GM18907 (cell line): ENCODE data around the gene GAL3ST2.
A peak's percentile ranks its signal among the peaks of the same experiment; 100 is the strongest.

Experiments used
- ATAC-seq: cut with Tn5 transposase; IDR thresholded peaks from one replicate; pipeline ENCODE4 v1.9.1; 2021; ENCODE audit warnings: mild to moderate bottlenecking, moderate library complexity; ENCODE audit not compliant: unreplicated experiment

Gene GAL3ST2

DNA sequence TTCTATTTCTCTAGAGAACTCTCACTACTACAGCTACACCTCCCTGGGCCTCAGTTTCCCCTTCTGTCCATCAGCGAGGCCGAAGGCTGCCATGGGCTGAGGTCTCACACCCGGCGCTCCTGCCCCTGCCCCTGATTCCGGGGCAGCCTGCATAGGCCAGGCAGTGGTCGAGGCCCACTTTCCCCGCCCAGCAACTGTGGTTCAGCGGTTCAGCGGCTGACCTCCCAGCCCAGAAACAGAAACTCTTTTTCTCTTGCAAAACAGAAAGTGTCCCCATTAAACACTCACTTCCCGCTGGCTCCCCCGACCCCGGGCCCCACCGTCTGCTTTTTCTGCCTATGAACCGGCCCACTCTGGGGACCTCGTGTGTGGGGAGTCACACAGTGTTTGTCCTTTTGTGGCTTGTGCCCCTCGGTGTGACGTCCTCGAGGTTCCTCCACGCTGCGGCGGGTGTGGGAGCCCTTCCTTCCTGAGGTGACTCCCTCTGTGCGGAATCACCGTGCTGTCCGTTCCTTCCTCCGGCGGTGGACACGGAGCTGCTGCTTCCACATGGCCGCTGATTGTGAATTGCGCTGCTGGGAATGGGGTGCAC, 66.1 kb downstream of the GAL3ST2 start:
- no peak for ATAC-seq

DNA sequence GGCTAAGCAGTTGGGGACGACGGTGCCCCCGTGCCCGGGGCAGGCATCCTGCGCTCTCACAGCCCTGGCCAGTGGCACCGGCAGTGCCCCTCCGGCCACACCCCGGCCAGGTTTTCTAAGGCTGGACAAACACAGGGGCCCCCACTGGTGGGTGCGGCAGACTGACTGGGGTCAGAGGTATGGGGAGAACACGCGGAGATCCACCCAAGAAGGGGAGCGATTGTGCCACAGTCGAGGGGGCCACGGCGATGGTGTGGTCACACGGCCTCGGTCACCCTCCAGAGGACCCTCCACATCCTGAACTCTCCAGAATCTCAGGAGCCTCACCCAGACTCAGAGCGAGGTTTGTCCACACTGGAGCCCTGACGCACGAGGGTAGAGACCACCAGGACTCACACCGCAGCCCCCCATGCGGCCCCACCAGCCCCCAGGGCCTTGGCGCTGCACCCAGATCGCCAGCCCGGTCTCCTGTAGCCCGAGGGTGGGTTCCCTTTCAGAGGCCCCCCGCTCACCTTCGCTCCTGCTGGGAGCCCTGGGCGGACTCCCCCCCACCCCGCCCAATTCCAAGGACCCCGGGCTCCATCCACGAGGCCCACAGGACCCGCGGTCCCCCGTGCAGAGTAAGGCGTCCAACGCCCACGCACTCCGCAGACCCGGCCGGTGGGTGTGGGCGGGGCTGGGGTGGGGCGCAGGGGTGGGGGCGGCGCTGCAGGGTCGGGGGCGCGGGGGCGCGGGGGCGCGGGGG, 66.9 kb downstream of the GAL3ST2 start:
- ATAC-seq, result peak; percentile 11

DNA sequence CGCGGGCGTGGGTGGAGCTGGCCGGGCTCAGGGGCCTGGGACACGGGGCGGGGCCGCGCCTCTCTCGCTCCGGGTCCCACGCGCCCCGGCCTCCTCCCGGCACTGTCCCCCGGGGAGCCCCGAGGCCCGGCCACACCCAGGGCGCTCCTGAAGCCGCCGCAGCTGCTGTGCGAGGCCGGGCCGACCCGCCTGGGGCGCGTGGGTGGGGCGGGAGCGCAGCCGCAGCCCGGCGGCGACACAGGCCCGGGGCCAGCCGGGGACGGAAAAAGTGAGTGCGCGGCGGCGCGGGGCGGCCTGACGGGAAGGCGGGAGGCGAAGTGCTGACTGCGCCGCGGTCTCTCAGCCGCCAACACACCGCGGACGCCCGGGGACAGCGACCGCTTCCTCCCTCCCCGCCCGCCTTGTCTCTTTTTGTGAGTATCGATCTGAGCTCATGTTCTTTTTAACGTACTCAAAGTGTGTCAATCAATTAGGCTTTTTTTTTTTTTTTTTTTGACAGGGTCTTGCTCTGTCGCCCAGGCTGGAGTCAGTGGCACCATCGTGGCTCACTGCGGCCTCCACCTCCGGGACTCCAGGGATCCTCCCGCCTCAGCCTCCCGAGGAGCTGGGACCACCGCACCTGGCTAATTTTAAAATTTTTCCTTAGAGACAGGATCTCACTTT, 67.6 kb downstream of the GAL3ST2 start:
- ATAC-seq, result peak; percentile 65

DNA sequence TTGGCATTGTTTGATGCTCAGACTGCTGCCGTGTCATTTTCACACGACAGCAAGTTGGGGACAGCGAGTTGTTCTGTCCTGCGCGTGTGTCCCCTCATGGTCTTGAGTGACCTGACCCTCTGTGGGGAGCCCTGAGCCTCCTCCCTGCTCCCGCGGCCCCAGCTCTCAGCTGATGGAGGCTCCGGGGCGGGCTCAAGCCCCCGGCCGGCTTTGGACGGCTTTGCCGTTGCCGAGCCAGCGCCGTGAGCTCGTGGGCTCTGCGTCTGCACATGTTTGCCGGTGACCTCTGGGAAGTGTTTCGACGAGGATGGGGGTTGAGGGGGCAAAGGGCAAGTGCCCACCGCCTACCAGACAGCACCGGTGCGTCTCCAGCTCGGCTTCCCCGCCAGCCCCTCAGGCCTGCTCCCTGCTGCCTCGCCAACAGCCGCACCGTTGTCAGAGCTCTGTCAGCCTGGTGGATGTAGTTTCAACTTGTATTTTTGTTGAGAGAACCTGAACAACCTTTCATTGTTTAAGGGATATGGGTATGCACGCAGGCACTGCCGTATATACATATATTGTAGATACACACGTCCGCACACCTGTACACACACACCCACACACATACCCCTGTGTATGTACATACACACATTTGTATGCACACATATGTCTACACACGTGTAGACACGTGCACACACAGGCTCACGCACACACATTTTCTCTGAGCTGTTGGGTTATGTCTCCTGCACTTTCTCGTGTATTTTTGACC, 68.4 kb downstream of the GAL3ST2 start:
- no peak for ATAC-seq

DNA sequence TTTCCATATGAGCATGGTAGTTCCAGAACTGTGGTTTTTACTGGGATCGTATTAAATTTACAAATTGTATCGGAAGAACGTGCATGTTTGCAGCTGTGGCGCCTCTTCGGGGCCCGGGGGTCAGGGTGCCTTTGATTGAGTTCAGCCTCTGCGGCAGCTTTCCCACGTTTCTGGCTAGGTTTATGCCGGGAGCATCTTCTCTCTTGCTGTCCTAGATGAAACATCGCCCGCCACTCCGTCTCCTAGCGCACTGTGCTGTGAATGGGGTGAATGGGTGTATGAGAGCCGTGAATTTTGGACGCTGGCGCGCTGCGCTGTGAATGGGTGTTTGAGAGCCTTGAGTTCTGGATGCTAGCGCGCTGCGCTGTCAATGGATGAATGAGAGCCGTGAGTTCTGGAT, 69.8 kb downstream of the GAL3ST2 start:
- no peak for ATAC-seq

DNA sequence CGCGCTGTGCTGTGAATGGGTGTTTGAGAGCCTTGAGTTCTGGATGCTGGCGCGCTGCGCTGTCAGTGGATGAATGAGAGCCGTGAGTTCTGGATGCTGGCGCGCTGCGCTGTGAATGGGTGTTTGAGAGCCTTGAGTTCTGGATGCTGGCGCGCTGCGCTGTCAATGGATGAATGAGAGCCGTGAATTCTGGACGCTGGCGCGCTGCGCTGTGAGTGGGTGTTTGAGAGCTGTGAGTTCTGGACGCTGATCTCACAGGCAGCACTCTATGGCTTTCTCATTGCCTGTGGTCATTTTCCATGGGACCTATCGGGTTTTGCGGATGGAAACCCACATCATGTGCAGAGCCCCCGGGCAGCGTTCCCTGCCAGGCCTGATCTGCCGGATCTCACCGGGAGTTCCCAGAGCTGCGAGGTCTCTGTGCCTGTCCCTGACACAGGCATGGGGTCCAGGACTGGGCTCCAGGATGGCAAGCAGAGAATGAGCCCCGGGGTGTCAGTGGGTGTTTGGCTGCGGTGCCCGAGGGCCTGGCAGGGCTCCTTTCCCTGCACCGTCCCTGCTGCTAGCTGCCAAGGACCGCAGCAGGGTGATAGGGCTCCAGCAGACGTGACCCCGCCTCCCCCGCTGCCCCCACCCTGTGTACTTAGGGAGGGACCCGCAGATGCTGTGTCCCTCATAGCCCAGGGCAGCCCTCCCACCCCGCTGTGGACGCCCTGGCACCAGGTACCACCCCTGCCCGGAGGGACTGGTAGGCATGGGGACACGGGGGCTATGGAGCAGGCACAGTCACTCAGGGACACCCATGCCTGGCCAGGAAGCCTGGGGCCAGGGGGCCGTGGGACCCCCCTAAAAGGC, 72.4 kb downstream of the GAL3ST2 start:
- ATAC-seq, result no peak

DNA sequence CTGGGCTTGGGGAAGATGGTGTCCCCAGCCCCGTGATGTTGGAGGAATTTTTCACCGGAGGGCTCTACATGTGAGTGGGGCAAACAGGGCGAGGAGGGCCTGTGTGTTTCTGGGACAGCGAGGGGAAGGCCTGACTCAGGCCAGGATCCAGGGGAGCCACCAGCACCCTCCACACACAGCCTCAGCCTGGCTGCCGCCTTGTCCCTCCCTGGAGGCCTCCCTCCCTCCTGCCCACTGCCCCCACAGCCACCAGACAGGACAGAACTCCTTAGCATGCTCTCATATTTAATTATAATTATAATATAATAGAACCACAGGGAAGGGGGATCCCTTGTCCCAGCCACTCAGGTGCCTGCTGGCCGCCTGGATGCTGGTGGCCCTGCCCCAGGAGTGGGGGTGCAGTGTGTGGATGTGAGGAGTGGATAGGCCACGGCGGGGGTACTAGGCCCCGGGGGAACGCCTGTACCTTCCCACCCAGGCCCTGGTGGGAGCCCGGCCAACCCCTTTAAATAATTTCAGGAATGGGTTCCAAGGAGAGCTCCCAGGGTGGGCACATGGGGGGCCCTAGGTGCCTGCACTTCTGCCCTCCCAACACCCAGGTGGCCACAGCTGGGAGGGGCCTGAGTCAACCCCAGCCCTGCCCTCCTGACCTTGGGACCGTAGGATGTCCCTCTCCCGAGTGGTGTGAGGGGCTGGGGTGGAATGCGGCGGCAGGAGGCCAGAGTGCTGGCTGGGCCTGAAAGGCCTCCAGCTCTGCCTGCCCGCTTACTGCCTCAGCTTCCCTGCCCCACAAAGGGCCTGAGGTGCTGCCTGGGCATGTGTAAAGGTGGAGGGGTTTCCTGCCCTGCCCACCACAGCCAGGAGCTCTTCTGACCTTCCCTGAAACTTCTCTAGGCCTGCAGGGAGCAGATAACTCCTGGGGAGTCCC, 73.3 kb downstream of the GAL3ST2 start:
- ATAC-seq, result no peak

DNA sequence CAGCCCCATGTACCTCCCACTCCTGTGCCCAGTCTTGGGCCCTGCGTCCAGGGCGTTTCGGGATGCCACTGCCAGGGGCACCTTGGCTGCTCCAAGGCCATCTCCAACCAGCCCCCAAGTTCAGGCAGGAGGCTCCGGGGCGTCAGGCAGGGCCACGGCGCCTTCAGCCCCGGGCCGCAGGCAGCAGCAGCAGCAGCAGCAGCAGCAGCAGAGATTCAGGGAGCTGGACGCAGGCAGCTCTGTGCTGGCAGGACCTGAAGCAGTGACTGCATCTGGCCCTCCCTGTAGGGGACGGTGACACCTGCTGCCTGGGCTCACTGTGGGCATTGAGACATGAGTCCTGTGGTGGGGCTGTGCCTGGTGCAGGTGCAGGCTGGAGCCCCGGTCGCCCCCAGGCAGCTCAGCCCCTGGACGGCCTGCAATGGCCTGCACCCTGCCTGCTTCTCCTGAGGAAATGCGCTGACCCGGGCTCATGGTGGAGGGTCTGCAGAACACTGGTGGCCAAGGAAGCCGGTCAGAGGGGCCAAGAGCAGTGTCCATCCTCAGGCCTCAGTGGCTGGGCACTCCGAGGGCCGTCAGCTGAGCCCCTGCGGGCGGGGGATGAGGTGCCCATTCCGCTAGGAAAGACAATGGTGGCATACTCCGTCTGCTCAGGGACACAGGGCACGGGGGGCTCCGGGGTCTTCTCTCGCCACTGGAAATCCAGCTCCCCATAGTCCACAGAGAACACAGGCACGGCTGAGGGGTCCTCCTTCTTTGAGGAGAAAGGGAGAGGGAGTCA, 74.1 kb downstream of the GAL3ST2 start:
- ATAC-seq, result no peak

DNA sequence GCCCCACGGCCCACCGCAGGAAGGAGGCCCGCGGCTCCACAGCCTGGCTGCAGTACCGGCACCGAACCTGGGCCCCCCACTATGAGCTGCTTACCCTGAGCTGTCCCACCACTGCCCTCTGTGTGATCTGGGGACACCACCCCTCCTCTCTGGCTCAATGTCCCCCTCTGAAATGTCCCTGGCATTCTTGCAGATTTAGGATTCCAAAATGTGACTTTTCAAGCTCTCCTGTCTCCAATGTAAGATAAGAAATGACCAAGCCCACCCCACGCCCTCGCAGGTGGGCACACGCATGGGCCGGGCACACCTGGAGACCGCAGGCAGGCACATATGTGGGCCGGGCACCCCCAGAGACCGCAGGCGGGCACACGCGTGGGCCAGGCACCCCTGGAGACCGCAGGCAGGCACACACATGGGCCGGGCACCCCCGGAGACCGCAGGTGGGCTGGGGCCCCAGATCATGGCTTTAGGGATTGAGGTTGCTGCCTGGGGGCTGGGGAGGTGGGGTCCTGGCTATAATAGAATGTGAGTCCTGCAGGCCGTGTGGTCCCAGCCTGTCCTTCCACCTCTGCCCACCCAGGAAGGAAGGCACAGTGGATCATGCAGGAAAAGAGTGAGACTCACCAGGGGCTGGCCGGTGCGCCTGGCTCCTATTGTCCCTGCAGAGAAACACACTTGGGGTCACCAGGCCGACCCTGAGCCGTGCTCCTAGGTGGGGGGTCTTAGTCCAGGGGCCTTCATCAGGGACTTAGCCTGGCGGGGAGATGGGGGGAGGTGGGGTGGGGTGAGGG, 74.9 kb downstream of the GAL3ST2 start:
- ATAC-seq, result no peak

DNA sequence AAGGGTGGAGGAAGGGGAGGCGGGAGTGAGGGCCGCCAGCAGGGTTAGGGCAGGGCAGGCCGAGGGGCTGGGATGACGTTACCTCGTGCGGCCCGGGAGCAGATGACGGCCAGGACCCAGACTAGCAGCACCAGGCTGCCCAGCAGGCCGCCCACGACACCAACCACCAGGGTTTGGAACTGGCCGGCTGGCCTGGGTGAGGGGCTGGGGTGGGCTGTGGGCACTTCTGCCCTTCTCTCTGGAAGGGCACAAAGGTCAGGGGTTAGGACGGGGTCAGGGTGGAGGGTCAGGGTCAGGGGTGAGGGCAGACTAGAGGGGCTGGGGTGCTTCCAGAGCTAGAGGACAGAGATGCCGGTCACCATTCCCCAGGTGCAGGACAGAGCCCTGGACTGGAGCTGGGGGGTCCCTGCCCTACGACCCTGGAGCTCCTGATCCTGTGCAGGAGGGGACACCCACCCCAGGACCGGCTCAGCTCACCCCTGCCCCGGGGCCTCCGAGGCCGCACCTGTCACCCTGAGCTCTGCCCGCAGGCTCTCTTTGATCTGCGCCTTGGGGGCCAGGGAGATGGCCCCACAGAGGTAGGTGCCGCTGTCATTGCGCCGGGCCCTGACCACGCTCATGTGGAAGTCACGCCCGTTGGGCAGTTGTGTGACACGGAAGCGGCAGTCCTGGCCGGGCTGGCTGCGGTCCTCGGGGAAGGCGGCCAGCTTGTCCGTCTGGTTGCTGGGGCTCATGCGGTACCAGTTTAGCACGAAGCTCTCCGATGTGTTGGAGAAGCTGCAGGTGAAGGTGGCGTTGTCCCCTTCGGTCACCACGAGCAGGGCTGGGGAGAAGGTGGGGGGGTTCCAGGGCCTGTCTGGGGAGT, 75.7 kb downstream of the GAL3ST2 start:
- no peak for ATAC-seq

DNA sequence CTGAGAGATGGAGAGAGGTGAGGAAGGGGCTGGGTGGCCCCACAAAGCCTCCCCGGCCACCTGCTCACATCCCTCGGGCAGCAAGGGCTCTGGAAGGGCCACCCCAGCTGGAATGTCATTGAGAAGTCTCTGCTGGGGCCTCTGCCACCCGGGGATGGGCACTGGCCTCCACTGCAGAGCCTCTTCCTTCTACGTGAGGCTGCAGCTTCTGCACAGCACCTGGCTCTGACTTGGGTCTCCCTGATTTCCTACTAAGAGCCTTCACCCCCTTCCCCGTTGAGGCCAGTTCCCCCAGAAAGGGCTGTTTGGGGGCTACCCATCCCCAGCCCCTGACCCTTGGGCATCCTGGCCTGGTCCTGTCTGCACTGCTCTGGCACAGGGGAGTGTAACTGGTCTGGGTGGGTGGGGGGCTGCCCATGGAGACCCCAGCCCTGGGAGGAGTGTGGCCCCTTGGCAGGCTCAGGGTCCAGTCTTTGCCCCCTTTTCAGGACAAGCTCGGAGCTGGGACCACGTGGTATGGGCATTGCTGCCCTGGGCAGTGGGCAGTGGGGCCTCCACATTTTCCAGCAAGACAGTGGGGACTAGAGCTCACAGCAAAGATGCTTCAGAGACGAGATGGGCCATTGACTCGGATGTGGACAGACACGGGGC, 76.5 kb downstream of the GAL3ST2 start:
- ATAC-seq, result no peak
